A549 treated with ZK216348 at 1 μM for 4 hours (cell line): Measurements from ENCODE around the gene FGF12. TPM values are rescaled to one million over a fixed set of nuclear protein-coding genes. Genes with fewer than 3 reads are reported as not detected.

Experiments
- total RNA-seq: library from RNA; stranded (reverse); fragments of 200-300 nt; extraction: Qiagen RNA extraction; gene quantifications from 5 replicates; pipeline ENCODE4 v1.2.3, GENCODE V29; 2022; ENCODE audit warnings: low read depth

Gene FGF12
- total RNA-seq, result 0.40 to 0.99 TPM (median 0.76 TPM) in 5 replicates

DNA sequence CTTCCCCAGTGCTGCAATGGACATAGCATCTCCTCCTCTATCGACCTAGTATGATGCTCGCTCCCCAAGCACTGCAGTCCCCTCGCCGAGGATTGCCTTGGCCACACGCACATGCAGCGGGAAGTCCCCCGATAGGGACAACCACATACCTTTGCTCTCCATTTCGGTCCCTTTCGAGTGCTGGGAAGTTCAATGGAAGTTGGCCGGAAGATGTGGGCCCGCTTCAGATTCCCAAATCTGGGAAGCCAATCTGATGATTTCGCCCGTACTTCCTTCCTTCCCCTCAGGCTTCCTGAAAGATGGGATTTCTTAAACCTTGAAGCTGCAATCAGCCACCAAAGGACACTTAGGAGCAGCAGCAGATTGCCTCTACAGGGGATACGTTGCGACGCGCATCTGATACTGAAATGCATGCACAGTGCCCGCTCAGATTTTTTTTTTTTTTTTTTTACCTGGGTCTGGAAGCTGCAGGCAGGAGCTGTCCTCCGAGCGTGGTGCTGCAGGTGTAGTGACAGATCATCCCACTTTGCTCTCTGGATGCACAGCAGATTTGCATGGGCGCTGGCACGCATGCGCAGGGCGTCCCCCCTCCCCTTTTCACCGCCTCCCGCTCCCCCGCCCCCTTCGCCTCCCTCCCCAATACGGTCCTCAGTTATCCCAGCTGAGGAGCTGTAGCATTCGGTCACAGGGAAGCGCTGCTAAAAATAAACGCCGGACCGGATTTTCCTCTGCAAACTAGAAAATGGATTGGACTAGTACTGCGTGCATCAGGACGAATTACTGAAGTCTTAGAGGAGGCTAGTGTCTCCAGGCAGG, at the start of gene FGF12:
Gene FGF12 (minus strand): TSS at position 510 of the 816 bp plus-strand sequence.

Other genes with a start within 250 kb of the FGF12 start
- gene MB21D2, start 190.3 kb upstream of the FGF12 start, total RNA-seq, result 3.3 to 5.2 TPM (median 5.0 TPM) in 5 replicates